Activated CD8-positive, alpha-beta memory T cell treated with anti-CD3 and anti-CD28 coated beads, Interleukin-2, amount 50 U/mL, for 1 hour (primary cell): ENCODE results near the gene KCNK13.

Experiments used
- DNase-seq: peaks from one replicate; pipeline ENCODE4 v3.0.0-alpha.2; 2020; ENCODE audit errors: extremely low read depth

The KCNK13 gene

GRCh38 chr14:90132821-90133570 lies 71.2 kb downstream of the KCNK13 start:
- DNase-seq = no peak

DNA sequence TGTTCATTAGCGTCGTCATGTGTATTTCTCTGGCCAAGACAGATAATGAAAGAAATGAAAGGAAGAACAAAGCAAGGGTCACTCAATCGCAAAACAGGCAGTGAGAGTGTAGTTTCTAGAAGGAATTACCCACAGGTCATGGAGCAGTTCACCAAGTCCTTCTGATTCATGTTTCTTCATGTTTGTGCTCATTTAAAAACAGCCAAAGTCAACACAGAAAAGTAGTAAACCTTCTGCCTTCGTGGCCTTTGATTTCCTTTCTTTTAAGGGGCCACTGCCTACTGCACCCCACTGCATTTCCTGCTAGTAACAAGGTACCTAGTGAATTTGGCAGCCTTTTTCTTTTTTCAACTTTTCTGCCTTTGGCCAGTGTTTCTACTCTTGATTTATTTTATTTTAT lies 75.1 kb downstream of the KCNK13 start:
- no peak for DNase-seq

- DNase-seq = no peak
Observed at GRCh38 chr14:90137807-90138206, 76.0 kb downstream of the KCNK13 start.

DNA sequence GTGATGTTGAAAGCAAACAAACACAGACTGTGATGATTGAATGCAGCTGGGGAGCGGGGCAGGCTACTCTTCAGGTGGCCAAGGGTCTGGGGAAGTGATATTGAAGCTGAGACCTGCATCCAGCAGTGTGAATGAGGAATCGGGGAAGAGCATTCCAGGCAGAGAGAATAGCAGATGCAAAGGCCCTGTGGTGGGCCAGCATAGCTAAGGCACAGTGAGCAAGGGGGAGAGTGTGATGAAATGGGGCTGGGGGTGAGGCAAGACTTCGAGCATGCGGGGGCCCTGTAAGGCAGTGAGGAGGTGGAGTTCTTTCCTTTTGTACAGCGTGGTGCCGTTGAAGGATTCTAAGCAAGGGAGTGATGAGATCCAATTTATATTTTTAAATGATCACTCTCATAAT lies 77.4 kb downstream of the KCNK13 start:
- DNase-seq = no peak

DNA sequence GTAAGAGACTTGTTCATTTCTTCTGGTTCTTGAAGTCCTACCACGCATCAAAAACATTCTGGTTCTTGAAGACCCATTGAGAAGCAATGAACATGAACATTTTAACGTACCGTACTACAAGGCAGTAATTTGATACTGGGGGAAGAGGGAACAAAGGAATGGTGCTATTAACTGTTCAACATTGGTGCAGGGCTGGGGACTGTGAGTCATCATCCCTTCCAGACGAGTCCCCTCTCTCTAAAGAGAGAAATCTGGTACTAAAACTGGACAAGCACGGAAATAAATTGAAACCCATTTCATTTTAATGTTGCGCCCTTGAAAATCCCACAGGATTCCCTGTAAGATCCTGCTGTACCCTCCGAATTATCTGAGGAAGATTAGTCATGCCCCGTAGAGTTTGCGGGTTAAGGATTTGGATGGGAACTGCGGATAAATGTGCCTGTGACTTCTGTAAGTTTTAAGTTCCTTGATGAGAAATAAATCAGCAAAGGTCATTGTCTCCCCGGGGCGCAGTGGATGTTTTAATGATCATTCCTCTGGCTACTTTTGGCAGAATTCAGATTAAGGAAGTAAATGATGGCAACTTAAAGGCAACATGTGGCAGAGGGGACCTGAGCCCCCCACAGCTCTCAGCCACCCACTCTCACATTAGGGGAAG lies 78.6 kb downstream of the KCNK13 start:
- no peak for DNase-seq

- no peak for DNase-seq
Observed at GRCh38 chr14:90140956-90141316, 79.1 kb downstream of the KCNK13 start.

DNA sequence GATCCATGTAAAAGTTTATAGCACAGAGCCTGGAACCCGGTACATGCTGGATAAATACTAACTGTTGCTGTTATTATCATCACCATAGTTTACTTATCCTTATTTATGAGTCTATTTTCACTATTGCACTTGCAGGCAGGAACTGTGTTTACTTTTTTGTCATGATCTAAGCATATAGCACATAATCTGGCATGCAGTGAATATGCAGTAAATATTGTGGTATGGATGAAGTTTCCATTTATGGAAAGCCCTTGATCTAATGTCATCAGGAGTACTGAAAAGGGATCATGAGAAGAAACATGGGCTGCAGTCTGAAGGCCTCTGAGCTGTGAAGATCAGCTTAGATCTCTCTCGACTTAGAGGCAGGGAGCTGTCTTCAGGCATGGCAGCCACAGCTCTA lies 91.6 kb downstream of the KCNK13 start:
- DNase-seq = no peak

DNA sequence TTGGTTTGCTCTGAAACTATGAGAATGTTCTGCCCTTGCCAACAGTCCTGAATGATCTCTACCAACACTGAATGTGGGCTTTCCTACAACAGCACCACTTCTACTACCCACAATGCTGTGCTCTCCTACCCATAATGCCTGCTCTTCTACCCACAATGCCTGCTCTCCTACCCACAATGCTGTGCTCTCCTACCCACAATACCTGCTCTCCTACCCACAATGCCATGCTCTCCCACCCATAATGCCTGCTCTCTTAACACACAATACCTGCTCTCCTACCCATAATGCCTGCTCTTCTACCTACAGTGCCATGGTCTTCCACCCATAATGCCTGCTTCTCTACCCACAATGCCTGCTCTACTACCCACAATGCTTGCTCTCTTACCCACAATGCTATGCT lies 92.3 kb downstream of the KCNK13 start:
- DNase-seq = no peak

GRCh38 chr14:90159146-90159545 lies 97.4 kb downstream of the KCNK13 start:
- no peak for DNase-seq

DNA sequence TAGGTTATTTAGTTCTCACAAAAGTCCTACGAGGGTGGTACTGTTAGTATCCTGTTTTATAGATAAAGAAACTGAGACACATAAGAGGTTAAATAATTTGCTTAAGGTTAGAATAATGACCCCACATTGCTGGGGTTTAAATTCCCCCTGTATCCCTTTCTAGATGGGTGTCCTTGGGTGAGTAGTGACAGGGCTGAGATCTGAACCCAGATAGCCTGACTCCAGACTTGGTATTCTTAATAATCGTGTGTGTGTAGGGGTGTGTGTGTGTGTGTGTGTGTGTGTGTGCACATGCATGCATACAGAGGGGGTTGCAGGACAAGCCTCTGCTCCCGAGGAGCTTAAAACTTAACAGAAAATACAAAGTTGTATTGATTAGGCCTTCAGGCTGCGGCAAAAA lies 97.9 kb downstream of the KCNK13 start:
- DNase-seq = no peak

- DNase-seq = no peak
Observed at GRCh38 chr14:90161129-90161528, 99.3 kb downstream of the KCNK13 start.

DNA sequence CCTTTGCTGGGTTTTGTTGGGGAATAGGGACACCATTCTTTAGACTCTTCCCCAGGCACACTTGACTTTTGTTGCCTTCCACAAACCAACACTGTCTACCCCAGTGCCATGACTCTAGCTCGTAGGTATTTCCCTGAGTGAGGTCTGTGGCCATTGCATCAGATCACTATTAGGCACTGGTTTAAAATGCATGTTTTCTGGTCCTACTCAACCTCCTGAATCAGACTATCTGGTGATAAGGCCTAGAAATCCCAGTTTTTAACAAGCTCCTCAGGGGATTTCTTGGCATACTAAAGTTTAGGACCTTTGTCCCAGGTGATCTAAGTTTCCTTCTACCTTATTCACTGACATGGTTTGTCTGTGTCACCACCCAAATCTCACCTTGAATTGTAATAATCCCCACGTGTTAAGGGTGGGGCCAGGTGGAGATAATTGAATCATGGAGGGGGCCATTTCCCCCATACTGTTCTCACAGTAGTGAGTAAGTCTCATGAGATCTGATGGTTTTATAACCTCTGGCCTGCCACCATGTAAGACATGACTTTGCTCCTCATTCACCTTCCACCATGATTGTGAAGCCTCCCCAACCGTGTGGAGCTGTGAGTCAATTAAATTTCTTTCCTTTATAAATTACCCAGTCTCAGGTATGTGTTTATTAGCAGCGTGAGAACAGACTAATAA lies 106.8 kb downstream of the KCNK13 start:
- DNase-seq = no peak

DNA sequence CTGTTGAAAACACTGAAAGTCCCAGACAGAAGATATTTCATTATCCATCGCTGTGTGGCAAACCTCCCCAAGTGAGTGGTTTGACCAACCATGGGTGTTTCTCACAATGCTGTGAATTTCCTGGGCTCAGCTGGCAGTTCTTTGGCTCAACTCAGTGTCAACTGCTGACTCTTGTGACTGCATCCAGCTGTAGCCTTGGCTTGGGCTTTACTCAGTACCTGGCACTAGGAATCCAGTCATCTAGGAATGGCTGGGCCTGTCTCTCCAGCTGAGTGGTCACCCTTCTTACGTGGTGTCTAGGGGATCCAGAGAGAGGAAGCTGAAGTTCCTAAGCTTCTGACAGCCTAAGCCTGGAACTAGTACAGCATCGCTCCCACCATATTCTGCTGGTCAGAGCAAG lies 113.8 kb downstream of the KCNK13 start:
- no peak for DNase-seq

- no peak for DNase-seq
Observed at GRCh38 chr14:90177539-90178189, 115.9 kb downstream of the KCNK13 start.

GRCh38 chr14:90179357-90179756 lies 117.6 kb downstream of the KCNK13 start:
- no peak for DNase-seq

- no peak for DNase-seq
Observed at GRCh38 chr14:90179809-90180779, 118.3 kb downstream of the KCNK13 start.

GRCh38 chr14:90184094-90184493 lies 122.3 kb downstream of the KCNK13 start:
- DNase-seq = no peak

- DNase-seq = no peak
Observed at GRCh38 chr14:90184571-90185266, 122.9 kb downstream of the KCNK13 start.

- DNase-seq = no peak
Observed at GRCh38 chr14:90188588-90188987, 126.8 kb downstream of the KCNK13 start.

GRCh38 chr14:90191154-90191553 lies 129.4 kb downstream of the KCNK13 start:
- no peak for DNase-seq

GRCh38 chr14:90191585-90191984 lies 129.8 kb downstream of the KCNK13 start:
- no peak for DNase-seq
